CD4-positive, alpha-beta T cell (primary cell): ENCODE results near the gene CDKN2B-AS1. TPM values are rescaled to one million over a fixed set of nuclear protein-coding genes. Genes with fewer than 3 reads are reported as not detected.

Source experiments
- ATAC-seq: fragments of 200-7000 bp; cut with Tn5 transposase; one replicate; pipeline ENCODE4 v1.10.0; 2022; ENCODE audit warnings: mild to moderate bottlenecking; ENCODE audit not compliant: poor library complexity
- CTCF ChIA-PET: fragments of 350-600 bp; sonication (Branson Sonifier 250); formaldehyde crosslinking; loops from one replicate; lab custom pipeline; 2021; ENCODE audit warnings: antibody characterized with exemption, inconsistent platforms; lab: Charles Lee
- POLR2A ChIA-PET: fragments of 350-600 bp; sonication (Branson Sonifier 250); formaldehyde crosslinking; loops from one replicate; lab custom pipeline; 2021; ENCODE audit warnings: antibody characterized with exemption, inconsistent platforms; lab: Charles Lee
- DNase-seq, 14 experiments: peaks; one replicate each; pipeline ENCODE4 v3.0.0-alpha.2; 2013 to 2020; ENCODE audit warnings: mixed read lengths in 2 of 14
- H3K27ac ChIP-seq, 2 donors: one replicate each; pipeline versions ENCODE4 v1.5.1 to v1.7.0; 2013; ENCODE audit warnings: low read length in 2 of 2, low read depth in 1 of 2, mild to moderate bottlenecking in 1 of 2
- H3K27me3 ChIP-seq, 2 experiments: 1 replicate in 1 of 2; 2 replicates in 1 of 2; pipeline versions ENCODE4 v1.6.1 to v1.7.0; 2013; ENCODE audit warnings: low read length in 2 of 2, control low read depth in 1 of 2, mild to moderate bottlenecking in 1 of 2, moderate library complexity in 1 of 2; ENCODE audit not compliant: insufficient read depth in 2 of 2, control insufficient read depth in 1 of 2
- H3K36me3 ChIP-seq: one replicate; pipeline ENCODE4 v1.6.1; 2013; ENCODE audit warnings: low read length, control low read depth; ENCODE audit not compliant: insufficient read depth
- H3K4me1 ChIP-seq: one replicate; pipeline ENCODE4 v1.6.1; 2013; ENCODE audit warnings: low read length, control low read depth; ENCODE audit not compliant: insufficient read depth
- H3K4me3 ChIP-seq: one replicate; pipeline ENCODE4 v1.5.1; 2013; ENCODE audit warnings: mild to moderate bottlenecking, low read length, moderate library complexity
- H3K9me3 ChIP-seq, 2 experiments: 1 replicate in 1 of 2; 2 replicates in 1 of 2; pipeline versions ENCODE4 v1.6.1 to v1.7.0; 2013; ENCODE audit warnings: low read length in 2 of 2, mild to moderate bottlenecking in 2 of 2, control low read depth in 1 of 2, moderate library complexity in 1 of 2; ENCODE audit not compliant: control insufficient read depth in 1 of 2, insufficient read depth in 1 of 2
- H3K27ac Mint-ChIP-seq: one replicate; pipeline ENCODE4 v1.8.0; 2020; ENCODE audit warnings: mixed read lengths
- H3K27me3 Mint-ChIP-seq: one replicate; pipeline ENCODE4 v1.8.0; 2021; ENCODE audit warnings: mixed read lengths
- H3K36me3 Mint-ChIP-seq: one replicate; pipeline ENCODE4 v1.8.0; 2021; ENCODE audit warnings: low read depth, mixed read lengths
- H3K4me1 Mint-ChIP-seq: one replicate; pipeline ENCODE4 v1.8.0; 2021; ENCODE audit warnings: low read depth, mixed read lengths
- H3K4me3 Mint-ChIP-seq: one replicate; pipeline ENCODE4 v1.8.0; 2020; ENCODE audit warnings: mild to moderate bottlenecking, mixed read lengths
- H3K9me3 Mint-ChIP-seq: one replicate; pipeline ENCODE4 v1.8.0; 2020; ENCODE audit warnings: mixed read lengths
- intact Hi-C, 2 experiments: fragments of 100-400 bp; cut with DNase I in 1 of 2; cut with micrococcal nuclease in 1 of 2; formaldehyde crosslinking; loops; one replicate each; pipeline versions ENCODE4 v1.15.1 to v1.9.0; 2023 to 2025; cut with DNase I, micrococcal nuclease
- total RNA-seq, 174 experiments: library from RNA in 2 of 174; stranded (reverse) in 2 of 174; gene quantifications; one replicate each; pipeline ENCODE4 v1.2.3 and lab custom pipeline; 2021 to 2026
- TF ChIP-seq, protein P1 (sequence below): fragments of 200-600 bp; IDR thresholded peaks from one replicate; pipeline ENCODE4 v1.8.0; 2022; ENCODE audit warnings: antibody characterized with exemption, mild to moderate bottlenecking

CDKN2B-AS1 gene
- total RNA-seq, 2 experiments from 2014 or later = 0.25 to 0.30 TPM

DNA sequence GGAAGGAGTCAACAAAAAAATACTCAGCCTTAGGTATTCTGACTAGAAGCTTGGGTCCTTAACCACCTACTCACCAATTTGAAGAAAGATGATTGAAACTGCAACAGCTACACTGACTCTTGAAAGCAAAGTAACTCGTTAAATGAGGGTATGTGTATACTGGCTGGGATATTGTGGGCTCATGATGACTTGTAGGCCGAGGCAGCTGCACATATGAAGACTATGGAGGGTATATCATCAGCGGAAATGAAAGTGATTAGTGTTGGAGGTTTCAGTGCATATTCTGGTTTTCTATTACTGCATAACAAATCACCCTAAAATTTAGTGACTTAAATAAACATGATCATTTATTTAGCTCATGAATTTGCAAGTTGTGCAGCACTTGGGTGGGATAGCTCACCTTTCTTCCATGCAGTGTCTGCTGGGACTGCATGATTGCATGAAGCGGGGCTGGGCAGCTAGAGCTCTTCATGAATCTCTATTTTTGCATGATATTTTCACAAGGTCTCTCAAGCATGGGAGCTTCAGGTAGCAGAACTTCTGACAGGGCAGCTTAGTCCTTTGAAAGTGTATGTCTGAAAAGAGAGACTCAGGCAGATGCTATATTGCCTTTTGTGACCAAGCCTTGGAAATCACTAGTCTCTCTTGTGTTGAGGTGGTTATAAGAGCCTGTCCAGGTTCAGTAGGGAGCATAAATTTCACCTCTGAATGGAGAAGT, 110.6 kb downstream of the CDKN2B-AS1 start:
- no peak overlapping the region for H3K4me3 ChIP-seq
- no peaks in the 10 kb centered on the region for H3K9me3 ChIP-seq
- H3K9me3 Mint-ChIP-seq = no peaks in the 10 kb centered on the region
- H3K4me1 Mint-ChIP-seq = no peaks in the 10 kb centered on the region
- no peaks in the 10 kb centered on the region for H3K36me3 Mint-ChIP-seq
- intact Hi-C loops = no loop called here
- POLR2A ChIA-PET = no interaction called here
- TF ChIP-seq, protein P1, sequence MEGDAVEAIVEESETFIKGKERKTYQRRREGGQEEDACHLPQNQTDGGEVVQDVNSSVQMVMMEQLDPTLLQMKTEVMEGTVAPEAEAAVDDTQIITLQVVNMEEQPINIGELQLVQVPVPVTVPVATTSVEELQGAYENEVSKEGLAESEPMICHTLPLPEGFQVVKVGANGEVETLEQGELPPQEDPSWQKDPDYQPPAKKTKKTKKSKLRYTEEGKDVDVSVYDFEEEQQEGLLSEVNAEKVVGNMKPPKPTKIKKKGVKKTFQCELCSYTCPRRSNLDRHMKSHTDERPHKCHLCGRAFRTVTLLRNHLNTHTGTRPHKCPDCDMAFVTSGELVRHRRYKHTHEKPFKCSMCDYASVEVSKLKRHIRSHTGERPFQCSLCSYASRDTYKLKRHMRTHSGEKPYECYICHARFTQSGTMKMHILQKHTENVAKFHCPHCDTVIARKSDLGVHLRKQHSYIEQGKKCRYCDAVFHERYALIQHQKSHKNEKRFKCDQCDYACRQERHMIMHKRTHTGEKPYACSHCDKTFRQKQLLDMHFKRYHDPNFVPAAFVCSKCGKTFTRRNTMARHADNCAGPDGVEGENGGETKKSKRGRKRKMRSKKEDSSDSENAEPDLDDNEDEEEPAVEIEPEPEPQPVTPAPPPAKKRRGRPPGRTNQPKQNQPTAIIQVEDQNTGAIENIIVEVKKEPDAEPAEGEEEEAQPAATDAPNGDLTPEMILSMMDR = no peak
- DNase-seq (no peak), ATAC-seq (no peak)
- no peak overlapping the region for H3K27ac ChIP-seq
- H3K27ac Mint-ChIP-seq = no peak overlapping the region
- CTCF ChIA-PET = interaction anchor here (0.5 kb wide), 1 partner anchor 1895 kb away, joined by 3 read pairs; no protein-coding TSS in a partner anchor
- H3K27me3 Mint-ChIP-seq = no peaks in the 10 kb centered on the region
- peaks cover 7% of the 10 kb centered on the region for H3K4me1 ChIP-seq
- H3K27me3 ChIP-seq = no peaks in the 10 kb centered on the region
- H3K4me3 Mint-ChIP-seq = no peak overlapping the region
- H3K36me3 ChIP-seq = no peaks in the 10 kb centered on the region

GRCh38 chr9:22107202-22108045, 112.8 kb downstream of the CDKN2B-AS1 start:
- H3K36me3 ChIP-seq = no peaks in the 10 kb centered on the region
- no peak overlapping the region for H3K4me3 ChIP-seq
- Mint-ChIP-seq H3K9me3 (no peaks in the 10 kb centered on the region), H3K4me1 (no peaks in the 10 kb centered on the region), H3K27ac (no peak overlapping the region), H3K36me3 (no peaks in the 10 kb centered on the region), H3K27me3 (no peaks in the 10 kb centered on the region), H3K4me3 (no peak overlapping the region)
- ChIA-PET POLR2A (no interaction called here), CTCF (no interaction called here)
- intact Hi-C loops = no loop called here
- no peaks in the 10 kb centered on the region for H3K27me3 ChIP-seq
- DNase-seq (no peak), ATAC-seq (no peak)
- no peaks in the 10 kb centered on the region for H3K9me3 ChIP-seq
- TF ChIP-seq, protein P1 = no peak
- no peak overlapping the region for H3K27ac ChIP-seq
- peaks cover 5% of the 10 kb centered on the region for H3K4me1 ChIP-seq

DNA sequence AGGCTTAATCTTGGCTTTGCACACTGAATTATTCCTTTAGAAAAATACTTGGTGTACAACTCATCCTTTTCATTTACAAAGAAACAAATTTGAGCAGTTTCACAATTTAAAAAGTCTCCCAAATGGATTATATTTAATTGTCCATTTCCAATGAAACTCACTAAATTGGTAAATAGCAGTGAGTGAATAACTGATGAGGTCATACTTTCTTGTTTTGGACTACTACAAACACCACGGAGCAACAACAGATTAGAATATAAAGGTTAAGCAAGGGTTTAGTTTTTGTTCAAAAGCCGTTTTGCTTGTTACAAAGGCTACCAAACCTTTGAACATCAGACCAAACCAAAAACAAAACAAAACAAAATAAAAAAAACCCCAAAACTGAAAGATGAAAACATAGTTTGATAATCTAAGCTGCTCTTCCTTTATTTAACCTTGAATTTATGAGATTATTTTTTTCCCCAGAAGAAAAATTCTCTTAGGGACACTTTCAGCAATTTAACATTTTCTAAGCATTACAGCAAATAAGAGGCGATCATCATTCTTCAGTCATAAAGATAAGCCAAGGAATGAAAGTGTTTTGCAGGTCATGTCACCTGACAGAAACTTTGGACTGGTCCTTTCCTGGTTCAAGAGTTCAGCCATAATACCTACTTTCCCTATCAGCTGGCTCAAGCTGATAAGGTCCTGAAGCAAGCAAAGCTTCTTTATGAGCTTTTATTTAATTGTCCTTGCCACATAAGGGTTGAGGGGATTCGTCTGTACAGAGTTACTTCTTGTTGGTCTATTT, 114.2 kb downstream of the CDKN2B-AS1 start:
- CTCF ChIA-PET = no interaction called here

More for the DNA sequence above, 114.2 kb downstream of the CDKN2B-AS1 start:
- POLR2A ChIA-PET = no interaction called here
- H3K4me3 ChIP-seq = no peak overlapping the region
- H3K27ac ChIP-seq = no peak overlapping the region
- Mint-ChIP-seq H3K4me1 (no peaks in the 10 kb centered on the region), H3K36me3 (no peaks in the 10 kb centered on the region), H3K9me3 (no peaks in the 10 kb centered on the region), H3K4me3 (no peak overlapping the region), H3K27me3 (no peaks in the 10 kb centered on the region), H3K27ac (no peak overlapping the region)
- no peaks in the 10 kb centered on the region for H3K4me1 ChIP-seq
- ATAC-seq (no peak), DNase-seq (no peak)
- TF ChIP-seq, protein P1 = no peak
- H3K9me3 ChIP-seq = no peaks in the 10 kb centered on the region
- no peaks in the 10 kb centered on the region for H3K27me3 ChIP-seq
- intact Hi-C loops = no loop called here
- H3K36me3 ChIP-seq = no peaks in the 10 kb centered on the region
